Liver (tissue), 9 donors: Measurements from ENCODE around the gene CDH4. TPM values are rescaled to one million over a fixed set of nuclear protein-coding genes. Genes with fewer than 3 reads are reported as not detected.

Experiments
- DNase-seq: peaks from one replicate; pipeline ENCODE4 v3.0.0-alpha.2; 2017; ENCODE audit warnings: low spot score
- H3K27ac ChIP-seq, 2 donors: one replicate each; pipeline ENCODE4 v1.7.0; 2013; ENCODE audit warnings: inconsistent platforms in 2 of 2, low read length in 2 of 2, control low read depth in 1 of 2, low read depth in 1 of 2, mild to moderate bottlenecking in 1 of 2
- H3K27me3 ChIP-seq, 4 donors: one replicate each; pipeline versions ENCODE4 v1.6.1 to v1.7.0; 2013; ENCODE audit warnings: low read length in 3 of 4, inconsistent platforms in 1 of 4, mild to moderate bottlenecking in 1 of 4, moderate library complexity in 1 of 4; ENCODE audit not compliant: control insufficient read depth in 4 of 4, insufficient read depth in 4 of 4
- H3K36me3 ChIP-seq, 4 donors: one replicate each; pipeline versions ENCODE4 v1.6.1 to v1.7.0; 2013; ENCODE audit warnings: low read length in 3 of 4, mild to moderate bottlenecking in 3 of 4, low read depth in 1 of 4, moderate library complexity in 1 of 4; ENCODE audit not compliant: control insufficient read depth in 4 of 4, insufficient read depth in 3 of 4
- H3K4me1 ChIP-seq, 4 donors: one replicate each; pipeline versions ENCODE4 v1.6.1 to v1.7.0; 2013; ENCODE audit warnings: low read length in 3 of 4, mild to moderate bottlenecking in 3 of 4, moderate library complexity in 1 of 4; ENCODE audit not compliant: control insufficient read depth in 4 of 4, insufficient read depth in 4 of 4
- H3K4me3 ChIP-seq, 3 donors: one replicate each; pipeline versions ENCODE4 v1.6.1 to v1.7.0; 2013; ENCODE audit warnings: low read length in 3 of 3, control low read depth in 1 of 3, low read depth in 1 of 3, mild to moderate bottlenecking in 1 of 3
- H3K9ac ChIP-seq, 2 donors: one replicate each; pipeline ENCODE4 v1.7.0; 2013; ENCODE audit warnings: low read length in 2 of 2, mild to moderate bottlenecking in 2 of 2, moderate library complexity in 2 of 2, control low read depth in 1 of 2, low read depth in 1 of 2
- H3K9me3 ChIP-seq, 4 donors: one replicate each; pipeline versions ENCODE4 v1.6.1 to v1.7.0; 2013; ENCODE audit warnings: low read length in 3 of 4; ENCODE audit not compliant: control insufficient read depth in 4 of 4
- CTCF ChIP-seq: fragments of 150-350 bp; IDR thresholded peaks from 2 replicates; pipeline ENCODE4 v1.5.1; 2017; ENCODE audit warnings: improper control_type of control experiment, low read depth, low read length; ENCODE audit not compliant: missing input control
- FOXA2 ChIP-seq: IDR thresholded peaks from 2 replicates; pipeline ENCODE4 v1.6.1; 2016; ENCODE audit warnings: antibody characterized with exemption
- GABPA ChIP-seq, 2 donors: IDR thresholded peaks in 1 of 2; conservative IDR thresholded peaks in 1 of 2; 2 replicates each; pipeline ENCODE4 v1.6.1; 2016; ENCODE audit warnings: antibody characterized with exemption in 2 of 2, mild to moderate bottlenecking in 1 of 2, moderate library complexity in 1 of 2
- JUND ChIP-seq, 2 donors: IDR thresholded peaks; 2 replicates each; pipeline ENCODE4 v1.6.1; 2016; ENCODE audit warnings: antibody characterized with exemption in 2 of 2
- MAX ChIP-seq: IDR thresholded peaks from 2 replicates; pipeline ENCODE4 v1.6.1; 2016; ENCODE audit warnings: antibody characterized with exemption
- NR2F2 ChIP-seq: IDR thresholded peaks from 2 replicates; pipeline ENCODE4 v1.6.1; 2016; ENCODE audit warnings: antibody characterized with exemption
- RAD21 ChIP-seq, 2 donors: IDR thresholded peaks; 2 replicates each; pipeline ENCODE4 v1.6.1; 2016; ENCODE audit warnings: antibody characterized with exemption in 2 of 2, mild to moderate bottlenecking in 2 of 2
- RXRA ChIP-seq, 2 donors: IDR thresholded peaks; 2 replicates each; pipeline ENCODE4 v1.6.1; 2017 to 2018; ENCODE audit warnings: antibody characterized with exemption in 2 of 2, mild to moderate bottlenecking in 1 of 2
- SP1 ChIP-seq: IDR thresholded peaks from 2 replicates; pipeline ENCODE4 v1.6.1; 2018; ENCODE audit warnings: antibody characterized with exemption, mild to moderate bottlenecking
- TAF1 ChIP-seq: conservative IDR thresholded peaks from 2 replicates; pipeline ENCODE4 v1.6.1; 2016; ENCODE audit warnings: antibody characterized with exemption, mild to moderate bottlenecking
- YY1 ChIP-seq: IDR thresholded peaks from 2 replicates; pipeline ENCODE4 v1.6.1; 2016; ENCODE audit warnings: antibody characterized with exemption, mild to moderate bottlenecking
- WGBS: extraction: QIAGEN DNeasy Blood & Tissue Kit; methylation state at CpG from one replicate; pipeline ENCODE4 v1.1.7; 2013; 5-methylcytosine and 5-hydroxymethylcytosine counted together
- polyA plus RNA-seq, 2 donors: library from polyadenylated mRNA; stranded (reverse) in 1 of 2; unstranded in 1 of 2; fragments of 200-250 nt in 1 of 2; fragments of >200 nt in 1 of 2; fragmentation: Nextera tagmentation in 1 of 2; extraction: Ambion mirVana in 1 of 2; gene quantifications; one replicate each; pipeline versions ENCODE4 v1.2.1 to v1.2.3, GENCODE V29; 2013 to 2015
- total RNA-seq, 2 donors: library from RNA; depleted of rRNA; stranded (reverse); fragments of >200 nt; gene quantifications; one replicate each; pipeline ENCODE4 v1.2.3, GENCODE V29; 2014
- TF ChIP-seq, protein P1 (sequence below): IDR thresholded peaks from 2 replicates; pipeline ENCODE4 v1.6.1; 2016; ENCODE audit warnings: antibody characterized with exemption
- TF ChIP-seq, protein P2 (sequence below): IDR thresholded peaks from 2 replicates; pipeline ENCODE4 v1.6.1; 2016; ENCODE audit warnings: antibody characterized with exemption
- donor health status: healthy.
- donor health status: healthy.
- donor health status: healthy.
- donor health status: healthy.
- donor health status: healthy.

The CDH4 gene
- total and polyA plus RNA-seq, 4 donors, result 0.03 to 0.25 (median 0.19) TPM; not detected in 1

GRCh38 chr20:61737812-61738443, 485.9 kb downstream of the CDH4 start:
- 87% methylated on average over 16 of the region's 16 CpGs for WGBS

GRCh38 chr20:61738601-61739069, 486.6 kb downstream of the CDH4 start:
- H3K4me3 ChIP-seq, result no peak overlapping the region
- no peaks in the 10 kb centered on the region for H3K9me3 ChIP-seq
- H3K36me3 ChIP-seq, result no peaks in the 10 kb centered on the region
- TF ChIP-seq JUND (IDR thresholded peaks at IDR 0.05) (no peak), MAX (no peak), TAF1 (no peak), RAD21 (IDR thresholded peaks at IDR 0.05) (no peak), SP1 (no peak), NR2F2 (no peak), FOXA2 (no peak), CTCF (no peak), YY1 (no peak), GABPA (IDR thresholded peaks at IDR 0.05 in 1 of 2, conservative IDR thresholded peaks at IDR 0.05 in 1 of 2) (no peak)
- TF ChIP-seq, protein P1, sequence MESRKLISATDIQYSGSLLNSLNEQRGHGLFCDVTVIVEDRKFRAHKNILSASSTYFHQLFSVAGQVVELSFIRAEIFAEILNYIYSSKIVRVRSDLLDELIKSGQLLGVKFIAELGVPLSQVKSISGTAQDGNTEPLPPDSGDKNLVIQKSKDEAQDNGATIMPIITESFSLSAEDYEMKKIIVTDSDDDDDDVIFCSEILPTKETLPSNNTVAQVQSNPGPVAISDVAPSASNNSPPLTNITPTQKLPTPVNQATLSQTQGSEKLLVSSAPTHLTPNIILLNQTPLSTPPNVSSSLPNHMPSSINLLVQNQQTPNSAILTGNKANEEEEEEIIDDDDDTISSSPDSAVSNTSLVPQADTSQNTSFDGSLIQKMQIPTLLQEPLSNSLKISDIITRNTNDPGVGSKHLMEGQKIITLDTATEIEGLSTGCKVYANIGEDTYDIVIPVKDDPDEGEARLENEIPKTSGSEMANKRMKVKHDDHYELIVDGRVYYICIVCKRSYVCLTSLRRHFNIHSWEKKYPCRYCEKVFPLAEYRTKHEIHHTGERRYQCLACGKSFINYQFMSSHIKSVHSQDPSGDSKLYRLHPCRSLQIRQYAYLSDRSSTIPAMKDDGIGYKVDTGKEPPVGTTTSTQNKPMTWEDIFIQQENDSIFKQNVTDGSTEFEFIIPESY, result no peak
- no peak for DNase-seq
- WGBS, result 81% methylated on average over 23 of the region's 23 CpGs
- no peak overlapping the region for H3K9ac ChIP-seq
- H3K4me1 ChIP-seq, result peaks cover 0 to 1% (median 0%) of the 10 kb centered on the region in 4 donors
- peaks cover 0 to 4% (median 0%) of the 10 kb centered on the region in 4 donors for H3K27me3 ChIP-seq
- no peak overlapping the region for H3K27ac ChIP-seq

More at GRCh38 chr20:61737812-61738443, 485.9 kb downstream of the CDH4 start:
- no peak for DNase-seq
- TF ChIP-seq SP1 (no peak), GABPA (IDR thresholded peaks at IDR 0.05 in 1 of 2, conservative IDR thresholded peaks at IDR 0.05 in 1 of 2) (no peak), RXRA (IDR thresholded peaks at IDR 0.05) (no peak)
- TF ChIP-seq, protein P2, sequence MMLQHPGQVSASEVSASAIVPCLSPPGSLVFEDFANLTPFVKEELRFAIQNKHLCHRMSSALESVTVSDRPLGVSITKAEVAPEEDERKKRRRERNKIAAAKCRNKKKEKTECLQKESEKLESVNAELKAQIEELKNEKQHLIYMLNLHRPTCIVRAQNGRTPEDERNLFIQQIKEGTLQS, result no peak
- H3K36me3 ChIP-seq, result no peaks in the 10 kb centered on the region
- no peak overlapping the region for H3K9ac ChIP-seq
- no peak overlapping the region for H3K4me3 ChIP-seq
- H3K4me1 ChIP-seq, result peaks cover 0 to 1% (median 0%) of the 10 kb centered on the region in 4 donors
- no peaks in the 10 kb centered on the region for H3K9me3 ChIP-seq
- peaks cover 0 to 4% (median 0%) of the 10 kb centered on the region in 4 donors for H3K27me3 ChIP-seq
- no peak overlapping the region for H3K27ac ChIP-seq
